Embryonic facial prominence (tissue), 1 donor: Measurements from ENCODE around the gene NDRG2.
"Not testable (repeated sequence)": the region's sequence is repeated elsewhere in the genome, so short reads cannot be mapped to it uniquely, and the experiment has no call there.

Source experiments
- DNase-seq: peaks from one replicate; pipeline ENCODE4 v3.0.0-alpha.2; 2016; ENCODE audit errors: extremely low spot score

Gene NDRG2

DNA sequence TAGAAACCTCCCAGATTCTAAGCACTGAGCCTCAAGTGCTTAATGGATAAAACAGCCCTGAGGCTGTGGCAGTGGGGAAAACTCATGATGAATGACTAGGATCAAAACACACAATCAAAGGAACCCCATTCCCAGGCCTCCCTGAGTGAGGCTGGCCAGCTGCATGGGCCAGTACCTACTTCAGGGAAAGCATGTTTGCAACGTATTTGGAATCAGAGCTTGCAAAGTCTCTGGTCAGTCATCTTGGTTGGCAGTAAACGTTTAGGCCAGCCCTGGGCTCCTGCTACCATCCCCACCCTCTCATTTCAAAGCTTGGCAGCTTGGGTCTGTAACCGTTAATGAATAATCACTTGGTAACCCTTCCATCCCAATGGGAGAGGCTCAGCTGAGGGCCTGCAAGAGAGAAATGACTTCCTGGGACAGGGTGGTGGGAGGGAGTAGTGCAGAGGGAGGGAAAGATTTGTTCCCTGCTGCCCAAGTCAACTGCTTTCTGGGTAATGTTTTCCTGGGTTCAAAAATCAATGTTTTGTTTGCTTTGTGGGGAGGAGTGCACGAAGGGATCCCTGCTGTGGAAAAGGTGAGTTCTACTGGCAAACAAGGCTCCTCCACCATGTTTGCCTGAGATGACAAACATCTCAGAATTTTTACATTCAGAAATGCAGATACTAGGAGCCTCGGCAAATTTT, 30.7 kb upstream of the NDRG2 start:
- DNase-seq: no peak

GRCh38 chr14:21054768-21055145, 29.9 kb upstream of the NDRG2 start:
- DNase-seq: no peak

DNA sequence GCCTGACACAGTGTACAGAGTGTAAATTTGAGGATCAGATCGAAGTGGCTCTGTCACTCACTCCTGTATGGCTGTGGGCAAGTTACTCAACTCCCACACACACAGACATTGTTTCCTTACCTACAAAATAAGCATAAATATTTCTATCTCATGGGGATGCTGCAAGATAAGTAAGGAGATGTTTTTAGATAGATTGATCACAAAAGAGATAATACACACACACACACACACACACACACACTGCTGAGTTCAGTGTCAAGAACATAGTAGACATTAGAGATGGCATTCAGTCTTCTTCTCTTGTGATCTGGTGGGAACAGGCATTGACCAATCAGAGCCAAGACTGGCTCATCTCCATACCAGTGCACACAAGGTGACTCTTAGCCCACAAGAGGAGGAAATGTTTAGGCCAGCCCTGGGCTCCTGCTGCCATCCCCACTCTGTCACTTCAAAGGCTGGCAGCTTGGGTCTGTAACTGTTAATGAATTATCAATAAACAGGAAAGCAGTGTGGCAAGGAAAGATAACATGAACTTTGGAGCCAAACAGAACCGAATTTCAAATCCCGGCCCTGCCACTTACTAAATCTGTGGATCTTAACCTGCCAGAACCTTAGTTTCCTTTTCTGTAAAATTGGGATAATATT, 29.4 kb upstream of the NDRG2 start:
- DNase-seq: no peak

DNA sequence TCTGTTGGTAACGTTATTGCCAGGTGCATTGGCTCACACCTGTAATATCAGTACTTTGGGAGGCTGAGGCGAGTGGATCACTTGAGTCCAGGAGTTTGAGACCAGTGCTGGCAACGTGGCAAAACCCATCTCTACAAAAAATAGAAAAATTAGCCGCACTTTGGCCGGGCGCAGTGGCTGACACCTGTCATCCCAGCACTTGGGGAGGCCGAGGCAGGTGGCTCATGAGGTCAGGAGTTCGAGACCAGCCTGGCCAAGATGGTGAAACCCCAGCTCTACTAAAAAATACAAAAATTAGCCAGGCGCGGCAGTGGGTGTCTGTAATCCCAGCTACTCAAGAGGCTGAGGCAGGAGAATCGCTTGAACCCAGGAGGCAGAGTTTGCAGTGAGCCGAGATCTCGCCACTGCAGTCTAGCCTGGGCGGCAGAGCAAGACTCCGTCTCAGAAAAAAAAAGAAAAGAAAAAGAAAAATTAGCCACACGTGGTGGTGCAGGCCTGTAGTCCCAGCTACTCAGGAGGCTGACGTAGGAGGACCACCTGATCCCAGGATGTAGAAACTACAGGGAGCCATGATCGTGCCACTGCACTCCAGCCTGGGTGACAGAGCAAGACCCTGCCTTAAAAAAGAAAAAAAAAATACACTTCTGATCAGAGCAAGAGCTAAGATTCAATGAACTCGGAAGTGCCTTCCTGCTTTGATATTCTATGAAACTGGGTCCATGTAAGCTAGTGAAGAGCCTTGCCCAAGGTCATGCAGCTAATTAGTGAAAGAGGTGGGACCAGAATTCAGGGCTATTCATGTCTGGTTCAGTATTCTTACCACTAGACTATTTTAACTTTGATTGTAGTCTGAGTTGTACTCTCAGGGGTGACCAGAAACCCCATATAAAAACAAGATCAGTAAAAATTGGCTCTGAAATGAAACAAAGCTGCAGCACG, 28.6 kb upstream of the NDRG2 start:
- no peak for DNase-seq

DNA sequence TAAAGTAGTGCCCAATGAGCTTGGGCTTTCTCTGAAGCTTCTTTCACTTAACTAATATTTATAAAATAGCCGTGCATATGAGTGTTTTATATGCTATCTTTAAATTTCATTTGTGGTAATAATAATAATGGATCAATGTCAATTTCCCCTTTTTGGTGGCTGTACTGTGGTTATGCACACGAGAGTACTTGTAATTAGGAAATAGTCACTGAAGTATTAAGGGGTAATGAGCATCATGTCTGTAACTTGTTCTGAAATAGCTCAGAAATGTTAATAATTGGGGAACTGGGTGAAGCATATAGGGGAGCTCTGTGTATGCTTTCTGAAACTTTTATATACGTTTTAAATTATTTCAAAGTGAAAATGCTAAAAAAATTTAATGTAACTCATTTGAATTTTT, 25.7 kb upstream of the NDRG2 start:
- no peak for DNase-seq

- DNase-seq: no peak
These were observed 24.4 kb upstream of the NDRG2 start for GRCh38 chr14:21049271-21049673.

DNA sequence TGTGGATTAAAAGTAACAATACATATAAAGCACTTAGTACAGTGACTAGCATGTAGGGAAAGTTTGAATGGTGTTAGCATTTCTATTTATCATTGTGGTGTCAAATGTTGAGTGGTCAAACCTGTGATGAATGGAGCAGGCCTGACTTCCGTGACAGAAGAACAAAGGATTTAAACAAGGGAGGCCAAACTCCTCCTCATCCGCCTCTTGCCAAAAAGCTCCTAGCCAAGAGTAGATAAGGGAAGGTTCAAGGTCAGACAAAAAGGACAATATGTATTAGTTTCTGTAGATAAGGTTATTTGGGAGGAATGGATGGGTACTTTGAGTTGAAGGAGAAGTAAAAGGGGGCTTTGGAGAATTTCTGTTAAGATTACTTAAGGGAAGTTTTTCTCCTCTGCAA, 23.8 kb upstream of the NDRG2 start:
- no peak for DNase-seq

DNA sequence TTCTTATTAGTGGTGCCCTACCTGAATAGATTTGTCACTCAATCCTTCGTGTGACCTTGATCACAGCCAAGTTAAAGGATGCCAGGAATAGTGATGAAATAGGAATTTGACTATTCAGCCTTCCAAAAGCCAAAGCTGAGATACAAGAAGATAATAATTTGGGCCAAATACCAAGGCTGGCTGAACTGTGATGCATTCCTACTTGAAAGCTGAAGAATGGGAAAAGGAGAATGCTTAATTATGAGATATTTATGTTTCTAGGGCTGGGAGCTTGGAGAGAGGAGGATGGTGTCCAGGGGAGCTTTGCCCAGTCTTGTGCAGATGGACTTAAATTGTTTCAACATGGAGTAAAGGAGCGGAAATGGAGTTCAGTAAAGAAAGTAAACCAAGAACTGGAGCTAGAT, 22.5 kb upstream of the NDRG2 start:
- DNase-seq: no peak

GRCh38 chr14:21043974-21044618, 19.2 kb upstream of the NDRG2 start:
- no peak for DNase-seq

GRCh38 chr14:21043387-21043973, 18.6 kb upstream of the NDRG2 start:
- no peak for DNase-seq

DNA sequence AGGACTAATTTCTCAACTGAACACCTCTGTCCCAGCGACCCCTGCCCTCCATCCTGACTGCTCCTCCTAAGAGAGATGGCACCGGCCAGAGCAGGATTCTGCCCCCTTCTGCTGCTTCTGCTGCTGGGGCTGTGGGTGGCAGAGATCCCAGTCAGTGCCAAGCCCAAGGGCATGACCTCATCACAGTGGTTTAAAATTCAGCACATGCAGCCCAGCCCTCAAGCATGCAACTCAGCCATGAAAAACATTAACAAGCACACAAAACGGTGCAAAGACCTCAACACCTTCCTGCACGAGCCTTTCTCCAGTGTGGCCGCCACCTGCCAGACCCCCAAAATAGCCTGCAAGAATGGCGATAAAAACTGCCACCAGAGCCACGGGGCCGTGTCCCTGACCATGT, 18.1 kb upstream of the NDRG2 start:
- no peak for DNase-seq

- no peak for DNase-seq
These were observed 17.0 kb upstream of the NDRG2 start, which contains the start of gene RNASE7 for GRCh38 chr14:21041676-21042433. Gene RNASE7, plus strand, starts transcription at chr14:21042362. Its CDS starts 631 bp downstream, at chr14:21042993.

- not testable (repeated sequence) for DNase-seq
These were observed 16.1 kb upstream of the NDRG2 start for GRCh38 chr14:21040941-21041340.

DNA sequence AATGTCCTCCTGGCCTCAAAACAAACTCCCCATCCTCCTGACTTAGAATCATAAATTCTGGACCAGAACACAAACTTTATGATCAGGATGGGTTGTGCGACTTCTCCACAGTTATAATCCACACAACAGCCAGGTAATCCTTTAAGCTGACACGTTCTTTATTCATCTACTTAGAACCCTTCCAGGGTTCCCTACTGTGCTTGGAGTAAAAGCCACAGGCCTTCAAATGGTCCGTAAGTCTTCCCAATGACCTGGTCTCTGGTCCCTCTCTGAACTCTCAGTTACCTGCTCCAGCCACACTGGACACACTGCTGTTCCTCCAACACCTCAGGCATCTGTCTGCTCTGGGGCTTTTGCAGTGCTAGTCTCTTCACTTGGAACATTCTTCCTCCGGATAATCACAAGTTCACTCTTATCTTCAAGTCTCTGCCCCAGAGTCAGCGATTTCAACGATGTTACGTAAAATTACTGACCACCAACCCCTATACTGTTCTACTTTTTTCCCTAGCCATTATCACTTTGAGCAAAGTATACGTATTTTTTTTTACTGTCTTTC, 15.6 kb upstream of the NDRG2 start:
- DNase-seq: no peak

- DNase-seq: peak; percentile 67
These were observed 14.9 kb upstream of the NDRG2 start for GRCh38 chr14:21039585-21040369.

GRCh38 chr14:21038441-21039422, 13.9 kb upstream of the NDRG2 start:
- DNase-seq: no peak

DNA sequence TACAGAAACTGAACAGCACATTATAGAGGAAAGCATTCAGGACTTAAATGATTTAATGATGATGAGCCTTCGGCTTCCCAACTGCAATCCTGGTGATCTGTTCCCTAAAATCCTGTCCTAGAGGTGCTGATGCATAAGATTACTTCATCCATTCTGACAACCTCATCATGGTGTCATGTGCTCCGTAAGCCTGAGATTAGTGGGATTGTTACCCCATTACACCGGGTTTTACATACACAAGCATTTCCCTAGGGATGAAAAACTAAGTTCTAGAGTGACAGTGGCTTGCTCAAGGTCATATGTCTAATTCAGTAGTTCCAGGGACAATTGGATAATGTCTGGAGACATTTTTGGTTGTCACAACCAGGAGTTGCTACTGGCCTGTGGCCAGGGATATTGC, 12.3 kb upstream of the NDRG2 start:
- no peak for DNase-seq

GRCh38 chr14:21036751-21037150, 11.9 kb upstream of the NDRG2 start:
- DNase-seq: no peak

GRCh38 chr14:21034707-21035106, 9.8 kb upstream of the NDRG2 start, which contains the start of gene RNASE13:
Gene RNASE13, minus strand, starts transcription at chr14:21034807. Its CDS starts 519 bp downstream, at chr14:21034288.
- no peak for DNase-seq
